HG03108 (cell line): ENCODE results near the gene CACNA1D.

Source experiments
- ATAC-seq: cut with Tn5 transposase; IDR thresholded peaks from one replicate; pipeline ENCODE4 v1.9.1; 2021; ENCODE audit warnings: moderate library complexity; ENCODE audit not compliant: unreplicated experiment

CACNA1D gene

DNA sequence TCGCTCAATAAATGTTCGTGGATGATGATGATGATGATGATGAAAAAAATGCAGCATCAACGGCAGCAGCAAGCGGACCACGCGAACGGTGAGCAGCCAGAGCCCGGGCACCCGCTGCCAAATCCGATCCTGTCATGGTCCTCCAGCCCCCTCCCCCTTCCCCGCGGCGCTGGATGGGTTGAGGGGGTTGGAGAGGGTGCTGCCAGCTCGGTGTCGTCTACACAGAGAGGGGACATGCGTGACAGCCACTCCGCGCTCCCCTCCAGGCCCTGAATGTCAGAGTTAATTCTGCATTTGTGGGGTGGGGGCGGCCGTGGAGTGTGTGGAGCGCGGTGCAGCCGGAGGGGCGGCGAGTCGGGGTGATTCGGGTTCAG, 722 bp downstream of the CACNA1D start:
- no peak for ATAC-seq

DNA sequence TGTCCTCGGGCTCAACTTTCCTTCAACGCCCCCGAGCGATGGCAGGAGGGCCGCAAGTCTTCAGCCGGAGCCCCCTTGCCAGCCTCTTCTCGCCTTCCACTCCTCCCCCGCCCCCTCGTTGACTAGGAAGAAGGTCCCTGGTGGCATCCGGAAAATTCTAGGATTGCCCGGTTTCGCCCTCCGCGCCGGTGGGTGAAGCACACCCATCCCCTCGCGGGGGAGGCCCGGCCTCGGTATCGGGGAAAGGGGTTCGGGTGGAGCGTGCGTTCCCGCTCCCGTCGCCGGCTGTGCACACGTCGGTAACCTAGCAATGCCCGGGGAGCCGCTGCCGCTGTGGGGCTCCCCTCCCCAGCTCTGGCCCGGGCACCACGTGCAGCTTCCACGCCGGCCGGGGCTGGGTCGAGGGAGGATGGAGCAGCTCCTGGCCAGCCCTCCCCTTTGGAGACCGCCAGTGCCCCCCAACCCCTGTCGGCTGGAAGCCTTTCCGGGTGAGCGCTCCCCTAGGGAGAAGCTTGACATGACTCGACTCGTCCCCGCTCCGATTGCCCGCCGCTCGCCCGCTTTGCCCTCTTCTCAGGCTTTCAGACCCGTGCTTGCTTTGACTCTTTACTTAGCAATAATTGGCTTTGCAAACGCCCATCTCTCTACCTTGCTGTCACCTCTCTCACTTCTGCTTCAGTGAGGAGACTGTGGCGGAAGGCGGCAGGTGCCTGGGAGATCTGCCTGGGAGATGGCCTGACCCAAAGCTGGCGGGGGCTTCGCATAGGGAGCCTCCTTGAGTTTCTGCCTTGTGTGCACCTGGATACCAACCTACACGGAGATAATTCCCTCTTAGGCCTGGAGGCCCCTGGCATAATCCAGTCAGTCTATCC, 1.3 kb downstream of the CACNA1D start:
- ATAC-seq, result no peak

DNA sequence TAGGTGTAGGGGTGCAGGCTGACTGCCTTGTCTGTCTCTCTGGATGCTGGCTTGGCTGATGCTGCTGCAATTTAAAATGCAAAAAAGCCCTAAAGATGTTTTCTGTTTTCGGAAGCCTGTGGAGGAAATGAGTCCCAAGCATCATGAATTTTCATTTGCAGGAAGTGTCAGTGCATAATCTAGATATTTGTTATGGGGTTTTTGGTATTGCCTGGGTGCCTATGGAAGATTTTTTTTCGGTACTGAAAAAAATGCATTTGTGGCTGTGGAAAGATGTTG, 1.9 kb downstream of the CACNA1D start:
- no peak for ATAC-seq

DNA sequence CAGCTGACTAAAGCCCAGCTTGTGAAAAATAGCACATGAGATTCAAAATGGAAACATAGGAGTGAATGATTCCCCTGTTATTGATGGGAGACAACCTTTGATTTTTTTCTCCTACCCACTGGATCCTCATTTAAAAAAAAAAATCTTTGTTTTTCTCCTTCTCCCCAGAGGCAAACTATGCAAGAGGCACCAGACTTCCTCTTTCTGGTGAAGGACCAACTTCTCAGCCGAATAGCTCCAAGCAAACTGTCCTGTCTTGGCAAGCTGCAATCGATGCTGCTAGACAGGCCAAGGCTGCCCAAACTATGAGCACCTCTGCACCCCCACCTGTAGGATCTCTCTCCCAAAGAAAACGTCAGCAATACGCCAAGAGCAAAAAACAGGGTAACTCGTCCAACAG, 2.6 kb downstream of the CACNA1D start:
- ATAC-seq, result no peak

DNA sequence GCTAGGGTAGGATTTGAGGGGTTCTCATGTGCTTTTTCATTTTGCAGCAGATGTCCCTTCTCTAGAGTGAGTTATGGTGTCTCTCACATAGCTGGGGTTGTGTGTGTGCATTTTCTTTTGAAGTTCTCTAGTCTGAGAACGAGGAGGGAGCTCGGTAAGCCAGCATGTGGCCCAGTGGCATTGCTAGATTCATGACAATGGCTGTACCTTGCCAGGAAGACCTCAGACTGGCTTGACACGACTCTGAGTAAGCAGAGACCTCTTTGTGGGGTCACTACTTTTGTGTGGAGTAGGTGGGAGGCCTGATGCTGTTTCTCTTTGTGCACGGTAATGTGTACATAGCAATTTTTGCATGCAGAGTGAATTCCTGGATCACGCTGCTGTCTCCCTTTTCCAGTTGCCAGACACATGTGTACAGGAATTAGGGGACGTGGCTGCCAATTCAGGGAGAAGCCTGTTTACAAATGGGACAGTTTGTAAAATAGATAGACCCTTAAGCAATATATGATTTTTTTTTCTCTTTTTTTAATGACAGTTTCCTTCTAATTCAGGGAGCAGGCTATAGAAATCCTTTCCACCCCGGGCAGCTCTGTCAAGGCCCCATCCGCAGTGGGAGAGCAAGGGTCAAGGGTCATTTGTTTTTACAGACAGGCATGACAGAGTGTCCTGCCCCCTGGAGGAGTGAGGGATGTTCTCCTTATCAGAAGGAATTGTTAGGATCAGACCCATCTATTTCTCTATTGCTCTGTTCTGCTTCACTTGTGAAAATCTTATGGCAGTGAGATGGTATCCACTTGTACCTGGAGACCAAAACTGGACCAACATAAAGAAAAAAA, 4.6 kb downstream of the CACNA1D start:
- no peak for ATAC-seq

GRCh38 chr3:53500165-53500777, 5.9 kb downstream of the CACNA1D start:
- ATAC-seq, result no peak

DNA sequence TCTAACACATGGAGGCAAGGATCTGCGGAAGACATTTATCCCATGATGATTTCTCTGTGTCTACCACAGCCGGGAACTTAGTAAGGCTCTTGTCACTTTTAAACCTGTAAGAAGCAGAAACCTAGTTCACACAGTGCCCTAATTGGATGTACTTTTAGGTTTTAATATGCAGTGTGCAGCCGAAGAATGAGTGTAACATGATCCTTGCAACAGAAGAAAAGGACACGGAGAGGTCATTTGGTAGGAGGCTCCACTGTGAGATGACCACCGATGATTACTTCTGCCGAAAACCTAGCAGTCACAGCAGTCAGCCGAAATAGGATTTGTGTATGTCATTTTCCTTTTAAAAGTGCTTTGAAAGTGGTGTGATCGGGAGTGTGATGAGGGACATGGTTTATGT, 6.8 kb downstream of the CACNA1D start:
- no peak for ATAC-seq

GRCh38 chr3:53502737-53503136, 8.3 kb downstream of the CACNA1D start:
- ATAC-seq, result no peak

DNA sequence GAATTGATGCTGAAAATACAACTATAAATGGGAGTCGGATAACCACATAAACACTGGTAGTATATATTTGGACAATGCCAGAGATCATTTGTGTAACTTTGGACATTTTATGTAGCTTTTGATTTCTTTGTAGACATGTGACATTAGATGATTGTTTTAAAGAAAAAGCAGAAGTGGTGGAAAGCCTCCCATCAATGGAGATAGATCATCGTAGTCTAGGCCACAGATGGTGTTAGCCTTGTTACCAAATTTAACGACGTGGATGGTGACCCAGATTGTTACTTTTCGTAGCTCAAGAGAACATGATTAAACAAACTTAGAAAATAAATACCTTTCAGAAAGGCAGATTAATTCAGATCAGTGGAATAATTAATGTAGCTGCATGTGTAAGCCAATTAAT, 8.8 kb downstream of the CACNA1D start:
- no peak for ATAC-seq

GRCh38 chr3:53506110-53506762, 11.8 kb downstream of the CACNA1D start:
- ATAC-seq, result no peak

DNA sequence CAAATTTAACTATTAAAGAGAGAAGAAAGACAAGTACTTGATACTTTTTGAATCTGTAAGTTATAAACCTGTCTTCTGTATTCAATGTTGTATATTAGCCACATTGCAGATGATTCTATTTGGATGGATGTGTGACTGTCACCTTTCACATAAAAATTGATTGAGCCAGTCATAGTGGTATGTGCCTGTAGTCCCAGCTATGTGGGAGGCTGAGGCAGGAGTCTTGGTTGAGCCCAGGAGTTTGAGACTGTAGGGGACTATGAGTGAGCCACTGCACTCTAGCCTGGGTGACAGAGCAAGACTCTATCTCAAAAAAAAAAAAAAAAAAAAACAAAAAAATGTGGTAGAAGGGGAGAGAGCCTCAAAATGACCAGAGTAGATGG, 12.3 kb downstream of the CACNA1D start:
- ATAC-seq, result no peak

GRCh38 chr3:53509494-53509893, 15.1 kb downstream of the CACNA1D start:
- ATAC-seq, result no peak

- ATAC-seq, result no peak
Measured at GRCh38 chr3:53510508-53510907, 16.1 kb downstream of the CACNA1D start.

DNA sequence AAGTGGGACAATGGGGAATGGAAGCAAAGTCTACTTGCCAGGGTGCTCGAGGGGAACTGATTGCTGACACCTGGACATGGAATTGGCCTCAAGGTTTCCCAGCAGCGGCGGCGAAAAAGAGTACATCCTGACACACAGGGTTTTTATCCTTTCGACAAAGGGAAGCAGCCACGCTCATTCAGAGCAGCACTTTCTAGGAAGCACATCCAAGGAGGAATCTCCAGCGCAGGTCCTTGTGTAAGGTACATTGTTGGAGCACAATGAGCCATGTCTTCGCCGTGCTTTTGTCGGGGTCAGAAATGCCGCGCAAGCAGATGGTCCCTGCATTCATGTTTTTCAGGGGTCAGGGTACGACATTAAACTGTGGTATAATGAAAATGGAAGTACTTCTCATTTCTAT, 16.8 kb downstream of the CACNA1D start:
- ATAC-seq, result no peak

DNA sequence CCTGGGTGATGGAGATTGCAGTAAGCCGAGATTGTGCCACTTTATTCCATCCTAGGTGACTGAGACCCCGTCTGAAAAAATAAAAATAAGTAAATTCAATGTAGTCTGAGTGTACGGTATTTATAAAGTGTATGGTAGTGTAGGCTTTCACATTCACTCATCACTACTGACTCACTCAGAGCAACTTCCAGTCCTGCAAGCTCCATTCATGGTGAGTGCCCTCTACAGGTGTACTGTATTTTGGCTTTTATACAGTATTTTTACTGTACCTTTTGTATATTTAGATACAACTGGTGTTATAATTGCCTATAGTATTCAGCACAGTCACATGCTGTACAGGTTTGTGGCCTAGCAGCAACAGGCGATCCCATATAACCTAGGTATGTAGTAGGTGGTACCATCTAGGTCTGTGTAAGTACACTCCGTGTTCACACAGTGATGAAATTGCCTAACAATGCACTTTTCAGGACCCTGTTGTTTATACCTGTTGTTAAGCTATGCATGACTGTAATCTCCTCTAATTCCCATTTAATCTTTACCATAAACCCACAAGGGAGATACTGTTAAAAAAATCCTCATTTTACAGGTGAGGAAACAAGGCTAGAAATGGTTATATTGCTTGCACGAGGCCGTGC, 19.3 kb downstream of the CACNA1D start:
- ATAC-seq, result no peak

DNA sequence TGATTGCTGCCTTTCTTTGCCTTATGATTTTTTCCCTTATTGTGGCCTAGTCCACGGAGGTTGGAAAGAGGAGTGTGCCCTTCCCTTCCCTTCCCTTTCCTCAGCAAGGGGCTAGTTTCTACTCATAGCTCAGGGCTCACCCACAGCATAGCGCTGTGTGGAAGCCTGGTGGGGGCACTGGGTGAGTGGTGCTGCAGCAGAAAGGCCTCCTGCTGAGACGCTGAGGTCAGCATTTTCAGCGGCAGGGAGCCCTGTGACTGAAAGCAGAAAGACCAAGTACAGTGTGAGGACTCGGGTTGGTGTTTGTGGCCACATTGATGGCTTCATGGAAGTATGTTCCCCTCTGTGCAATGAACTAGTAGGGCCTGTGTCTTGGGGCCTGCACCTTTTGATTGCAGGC, 21.9 kb downstream of the CACNA1D start:
- ATAC-seq, result no peak

DNA sequence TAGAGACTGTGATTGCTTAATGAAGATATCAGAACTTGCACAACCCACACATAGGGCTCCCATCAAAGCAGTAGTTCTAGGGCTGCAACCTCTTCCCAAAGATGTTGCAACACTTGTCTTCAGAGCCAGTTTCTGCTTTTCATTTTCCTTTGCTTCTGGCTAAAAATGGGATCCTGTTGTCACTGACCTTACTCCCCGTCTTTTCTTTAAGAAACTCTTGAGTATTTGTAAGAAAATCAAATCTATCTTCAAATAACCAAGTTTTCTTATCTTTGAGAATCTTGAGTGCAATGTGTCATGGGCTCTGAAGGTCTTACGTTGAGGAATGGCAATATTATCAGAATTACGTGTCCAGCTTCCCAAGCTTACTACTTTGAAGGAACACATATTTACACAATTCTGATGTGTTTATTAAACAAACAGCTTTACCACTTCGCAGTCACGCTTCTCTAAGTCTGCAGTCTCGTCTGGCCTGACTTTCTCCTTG, 24.1 kb downstream of the CACNA1D start:
- ATAC-seq, result no peak

- ATAC-seq, result no peak
Measured at GRCh38 chr3:53519065-53519709, 24.8 kb downstream of the CACNA1D start.

DNA sequence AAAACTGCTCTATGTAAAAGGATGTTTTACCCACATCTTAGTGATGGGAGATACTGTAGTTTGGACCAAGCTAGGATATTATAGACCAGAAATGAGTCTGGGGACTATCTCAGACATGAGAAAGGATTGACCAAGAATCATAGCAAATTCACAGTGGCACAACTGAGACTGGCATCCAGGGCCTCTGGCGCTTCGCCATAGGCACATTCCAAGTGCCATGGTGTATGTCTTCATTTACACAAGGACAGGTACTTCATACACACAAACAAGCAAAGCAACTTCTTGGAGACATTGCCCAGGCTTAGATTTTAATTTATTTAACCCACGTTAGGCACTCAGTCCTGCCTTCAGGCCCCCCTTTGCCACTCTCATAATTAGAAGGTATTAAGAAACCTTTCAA, 28.9 kb downstream of the CACNA1D start:
- no peak for ATAC-seq

GRCh38 chr3:53524566-53524965, 30.2 kb downstream of the CACNA1D start:
- no peak for ATAC-seq
